Nephron (organoid): ENCODE results near the gene DDC.

Experiments used
- H3K27ac Mint-ChIP-seq, 3 experiments: 2 replicates each; pipeline ENCODE4 v1.8.0; 2020; ENCODE audit warnings: mixed read lengths in 3 of 3, mild to moderate bottlenecking in 2 of 3, moderate library complexity in 1 of 3
- H3K27me3 Mint-ChIP-seq: 2 replicates; pipeline ENCODE4 v1.8.0; 2021; ENCODE audit warnings: low read depth, mild to moderate bottlenecking, moderate library complexity, mixed read lengths
- H3K36me3 Mint-ChIP-seq: 2 replicates; pipeline ENCODE4 v1.8.0; 2020; ENCODE audit warnings: low read depth, mixed read lengths
- H3K4me1 Mint-ChIP-seq: 2 replicates; pipeline ENCODE4 v1.8.0; 2020; ENCODE audit warnings: mixed read lengths
- H3K4me3 Mint-ChIP-seq, 3 experiments: 2 replicates each; pipeline ENCODE4 v1.8.0; 2020; ENCODE audit warnings: mild to moderate bottlenecking in 3 of 3, mixed read lengths in 3 of 3, moderate library complexity in 2 of 3
- H3K9me3 Mint-ChIP-seq: 2 replicates; pipeline ENCODE4 v1.8.0; 2020; ENCODE audit warnings: mixed read lengths
- CTCF ChIP-seq, 3 experiments: fragments of 200-600 bp; sonication (generic); IDR thresholded peaks; one replicate each; pipeline ENCODE4 v1.5.0; 2021; ENCODE audit warnings: antibody characterized with exemption in 3 of 3; ENCODE audit not compliant: unreplicated experiment in 3 of 3

The DDC gene

GRCh38 chr7:50481867-50482266 is 83.3 kb downstream of the DDC start:
- no peaks in the 10 kb centered on the region for H3K36me3 Mint-ChIP-seq
- no peaks in the 10 kb centered on the region for H3K4me1 Mint-ChIP-seq
- H3K9me3 Mint-ChIP-seq, result no peaks in the 10 kb centered on the region
- no peak for TF ChIP-seq CTCF (IDR thresholded peaks at IDR 0.05; ENCODE audit: unreplicated experiment in 3 of 3)
- H3K27me3 Mint-ChIP-seq, result no peaks in the 10 kb centered on the region
- H3K4me3 Mint-ChIP-seq, result no peak overlapping the region
- H3K27ac Mint-ChIP-seq, result no peak overlapping the region

GRCh38 chr7:50480797-50481196 is 84.4 kb downstream of the DDC start:
- H3K27ac Mint-ChIP-seq, result no peak overlapping the region
- H3K9me3 Mint-ChIP-seq, result no peaks in the 10 kb centered on the region
- no peaks in the 10 kb centered on the region for H3K36me3 Mint-ChIP-seq
- no peak overlapping the region for H3K4me3 Mint-ChIP-seq
- no peaks in the 10 kb centered on the region for H3K4me1 Mint-ChIP-seq
- no peak for TF ChIP-seq CTCF (IDR thresholded peaks at IDR 0.05; ENCODE audit: unreplicated experiment in 3 of 3)
- peaks cover 3% of the 10 kb centered on the region for H3K27me3 Mint-ChIP-seq

- Mint-ChIP-seq H3K4me1 (no peaks in the 10 kb centered on the region), H3K27me3 (peaks cover 3% of the 10 kb centered on the region), H3K4me3 (no peak overlapping the region), H3K27ac (no peak overlapping the region), H3K36me3 (no peaks in the 10 kb centered on the region), H3K9me3 (no peaks in the 10 kb centered on the region)
- TF ChIP-seq CTCF (IDR thresholded peaks at IDR 0.05; ENCODE audit: unreplicated experiment in 3 of 3), result no peak
Measured at GRCh38 chr7:50479743-50480517, 85.3 kb downstream of the DDC start.

GRCh38 chr7:50477640-50478039 is 87.6 kb downstream of the DDC start:
- H3K4me3 Mint-ChIP-seq, result no peak overlapping the region
- H3K36me3 Mint-ChIP-seq, result no peaks in the 10 kb centered on the region
- H3K27ac Mint-ChIP-seq, result no peak overlapping the region
- no peaks in the 10 kb centered on the region for H3K4me1 Mint-ChIP-seq
- H3K9me3 Mint-ChIP-seq, result no peaks in the 10 kb centered on the region
- peaks cover 3% of the 10 kb centered on the region for H3K27me3 Mint-ChIP-seq
- TF ChIP-seq CTCF (IDR thresholded peaks at IDR 0.05; ENCODE audit: unreplicated experiment in 3 of 3), result no peak

- no peak overlapping the region for H3K4me3 Mint-ChIP-seq
- no peak overlapping the region for H3K27ac Mint-ChIP-seq
- peaks cover 3% of the 10 kb centered on the region for H3K27me3 Mint-ChIP-seq
- H3K4me1 Mint-ChIP-seq, result no peaks in the 10 kb centered on the region
- no peak for TF ChIP-seq CTCF (IDR thresholded peaks at IDR 0.05; ENCODE audit: unreplicated experiment in 3 of 3)
- H3K36me3 Mint-ChIP-seq, result no peaks in the 10 kb centered on the region
- no peaks in the 10 kb centered on the region for H3K9me3 Mint-ChIP-seq
Measured at GRCh38 chr7:50476953-50477625, 88.1 kb downstream of the DDC start.

- H3K36me3 Mint-ChIP-seq, result no peaks in the 10 kb centered on the region
- TF ChIP-seq CTCF (IDR thresholded peaks at IDR 0.05; ENCODE audit: unreplicated experiment in 3 of 3), result no peak
- H3K9me3 Mint-ChIP-seq, result peaks cover 2% of the 10 kb centered on the region
- no peak overlapping the region for H3K4me3 Mint-ChIP-seq
- H3K27me3 Mint-ChIP-seq, result peaks cover 3% of the 10 kb centered on the region
- H3K27ac Mint-ChIP-seq, result no peak overlapping the region
- H3K4me1 Mint-ChIP-seq, result no peaks in the 10 kb centered on the region
Measured at GRCh38 chr7:50475340-50475739, 89.9 kb downstream of the DDC start.
